ENCODE data around the gene TCF4. TPM values are rescaled to one million over a fixed set of nuclear protein-coding genes. Genes with fewer than 3 reads are reported as not detected.

The TCF4 gene
- total RNA-seq, 2 donors from 2014 or later, result 31.6 to 34.0 TPM

DNA sequence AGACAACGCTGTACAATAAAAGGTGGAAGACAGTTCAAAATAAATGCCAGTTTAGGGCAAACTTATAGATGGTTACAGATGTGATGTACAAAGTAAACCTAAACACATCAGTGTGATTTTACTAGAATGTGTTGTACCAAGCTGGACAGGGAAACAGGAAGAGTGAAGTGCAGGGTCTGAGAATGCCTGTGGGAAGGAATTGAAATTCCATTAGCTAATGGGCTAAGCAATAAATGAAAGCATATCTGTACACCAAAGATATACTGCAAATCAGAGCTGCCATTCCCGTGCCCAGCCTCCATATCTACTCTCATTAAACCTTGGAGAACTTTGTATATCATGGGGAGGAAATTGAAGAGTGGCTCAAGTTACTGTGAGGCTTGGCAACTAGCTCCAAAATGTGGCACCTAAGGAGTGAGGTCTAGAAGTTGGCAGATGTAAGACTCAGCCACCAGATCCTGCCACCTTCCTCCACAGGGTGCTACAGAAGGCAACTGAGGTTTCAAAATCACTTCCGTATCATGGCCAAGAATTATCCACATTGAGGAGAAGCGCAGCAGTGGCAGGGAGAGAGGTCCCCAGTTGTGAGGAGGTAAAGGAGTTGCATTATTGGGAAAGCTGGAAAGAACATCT lies 277.8 kb downstream of the TCF4 start:
- 82 to 90% methylated on average over 4 of the region's 4 CpGs for WGBS, 2 donors
- Histone ChIP-seq H3K4me1 (no peaks in the 10 kb centered on the region), H3K27ac (no peak overlapping the region), H3K36me3 (replicated peaks in 1 of 2; ENCODE audit: insufficient read depth in 1 of 2, low read depth in 2 of 2) (no peaks in the 10 kb centered on the region), H3K27me3 (no peaks in the 10 kb centered on the region), H3K4me3 (no peak overlapping the region), H3K9me3 (no peaks in the 10 kb centered on the region)
- intact Hi-C loops (cut with DNase I), result no loop called here
- TF ChIP-seq, protein P1, sequence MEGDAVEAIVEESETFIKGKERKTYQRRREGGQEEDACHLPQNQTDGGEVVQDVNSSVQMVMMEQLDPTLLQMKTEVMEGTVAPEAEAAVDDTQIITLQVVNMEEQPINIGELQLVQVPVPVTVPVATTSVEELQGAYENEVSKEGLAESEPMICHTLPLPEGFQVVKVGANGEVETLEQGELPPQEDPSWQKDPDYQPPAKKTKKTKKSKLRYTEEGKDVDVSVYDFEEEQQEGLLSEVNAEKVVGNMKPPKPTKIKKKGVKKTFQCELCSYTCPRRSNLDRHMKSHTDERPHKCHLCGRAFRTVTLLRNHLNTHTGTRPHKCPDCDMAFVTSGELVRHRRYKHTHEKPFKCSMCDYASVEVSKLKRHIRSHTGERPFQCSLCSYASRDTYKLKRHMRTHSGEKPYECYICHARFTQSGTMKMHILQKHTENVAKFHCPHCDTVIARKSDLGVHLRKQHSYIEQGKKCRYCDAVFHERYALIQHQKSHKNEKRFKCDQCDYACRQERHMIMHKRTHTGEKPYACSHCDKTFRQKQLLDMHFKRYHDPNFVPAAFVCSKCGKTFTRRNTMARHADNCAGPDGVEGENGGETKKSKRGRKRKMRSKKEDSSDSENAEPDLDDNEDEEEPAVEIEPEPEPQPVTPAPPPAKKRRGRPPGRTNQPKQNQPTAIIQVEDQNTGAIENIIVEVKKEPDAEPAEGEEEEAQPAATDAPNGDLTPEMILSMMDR (IDR thresholded peaks at IDR 0.05), result no peak
- TF ChIP-seq POLR2A (IDR thresholded peaks at IDR 0.05), result no peak
- DNase-seq (no peak), ATAC-seq (no peak)

DNA sequence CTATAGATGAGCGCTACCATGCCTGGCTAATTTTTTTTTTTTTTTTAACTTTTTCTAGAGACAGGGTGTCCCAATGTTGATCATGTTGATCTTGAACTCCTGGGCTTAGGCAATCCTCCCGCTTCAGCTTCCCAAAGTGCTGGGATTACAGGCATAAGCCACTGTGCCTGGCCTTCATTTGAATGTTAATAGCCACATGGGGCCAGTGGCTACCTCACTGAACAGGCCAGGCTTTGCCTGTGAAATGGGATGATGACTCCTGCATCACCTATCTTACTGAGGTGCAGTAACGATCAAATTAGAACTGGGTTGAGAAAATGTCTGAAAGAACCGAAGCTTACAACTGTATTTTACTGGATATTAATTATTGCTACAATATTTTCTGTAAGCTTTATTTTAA lies 278.7 kb downstream of the TCF4 start:
- Histone ChIP-seq H3K9me3 (no peaks in the 10 kb centered on the region), H3K27me3 (no peaks in the 10 kb centered on the region), H3K4me1 (no peaks in the 10 kb centered on the region), H3K4me3 (no peak overlapping the region), H3K36me3 (replicated peaks in 1 of 2; ENCODE audit: insufficient read depth in 1 of 2, low read depth in 2 of 2) (no peaks in the 10 kb centered on the region), H3K27ac (no peak overlapping the region)
- ATAC-seq (no peak), DNase-seq (no peak)
- intact Hi-C loops (cut with DNase I), result no loop called here
- 96 to 98% methylated on average over 4 of the region's 4 CpGs for WGBS, 2 donors
- no peak for TF ChIP-seq POLR2A (IDR thresholded peaks at IDR 0.05)
- TF ChIP-seq, protein P1 (IDR thresholded peaks at IDR 0.05), result no peak

DNA sequence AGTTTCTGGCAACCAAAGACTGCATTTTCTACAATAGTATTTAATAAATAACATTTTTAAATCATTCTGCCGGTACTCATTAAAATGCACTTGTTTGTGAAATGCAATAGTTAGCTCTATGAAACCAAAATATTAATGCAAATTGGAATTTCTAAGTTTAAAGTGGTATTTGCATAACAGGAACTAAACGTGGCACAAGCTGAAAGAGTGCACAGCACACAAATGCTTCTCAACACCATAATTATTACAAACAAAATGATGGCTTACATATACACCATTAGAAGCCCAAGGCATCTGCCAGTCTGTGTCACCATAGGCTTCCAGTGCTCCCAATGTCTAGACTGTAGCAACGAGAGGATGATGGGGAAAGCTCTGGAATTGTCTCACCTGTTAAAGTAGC lies 280.5 kb downstream of the TCF4 start:
- no peaks in the 10 kb centered on the region for H3K9me3 ChIP-seq
- TF ChIP-seq, protein P1 (IDR thresholded peaks at IDR 0.05), result no peak
- TF ChIP-seq POLR2A (IDR thresholded peaks at IDR 0.05), result no peak
- H3K27ac ChIP-seq, result no peak overlapping the region
- no peaks in the 10 kb centered on the region for H3K4me1 ChIP-seq
- no peak overlapping the region for H3K4me3 ChIP-seq
- no peaks in the 10 kb centered on the region for H3K27me3 ChIP-seq
- no peaks in the 10 kb centered on the region for H3K36me3 ChIP-seq (replicated peaks in 1 of 2; ENCODE audit: insufficient read depth in 1 of 2, low read depth in 2 of 2)
- 80 to 82% methylated on average over 3 of the region's 3 CpGs for WGBS, 2 donors
- DNase-seq (no peak), ATAC-seq (no peak)
- intact Hi-C loops (cut with DNase I), result no loop called here

DNA sequence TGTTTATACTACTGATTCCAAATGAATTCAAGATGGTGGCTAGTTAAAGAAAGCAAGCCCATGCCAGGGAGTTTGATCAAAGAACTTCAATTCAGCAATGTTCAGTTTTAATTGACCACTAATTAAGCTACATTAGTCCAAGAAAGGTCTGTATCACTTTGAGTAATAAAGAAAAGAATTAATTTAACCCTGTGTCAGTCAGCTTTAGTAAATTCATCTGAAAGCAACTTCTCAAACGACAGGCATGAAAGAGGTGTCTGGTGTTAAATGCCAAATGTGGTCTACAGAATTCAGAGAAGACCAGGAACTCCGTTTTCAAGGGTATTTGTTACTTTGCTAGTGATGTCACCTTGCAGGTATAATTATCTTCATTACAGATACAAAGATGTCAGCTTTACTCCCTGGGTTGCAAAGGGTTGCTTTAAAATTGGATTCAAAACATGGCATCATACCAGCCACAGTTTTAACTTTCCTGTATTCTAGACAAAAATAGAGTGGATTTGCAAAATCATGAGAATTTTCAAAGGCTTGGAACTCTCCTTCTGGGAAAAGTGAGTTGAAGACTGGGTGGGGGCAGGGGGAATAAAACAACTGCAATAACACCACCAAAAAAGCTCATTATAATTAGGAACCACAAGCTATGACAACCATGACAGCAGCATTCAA lies 281.5 kb downstream of the TCF4 start:
- DNase-seq (no peak), ATAC-seq (no peak)
- no peak overlapping the region for H3K4me3 ChIP-seq
- H3K9me3 ChIP-seq, result no peaks in the 10 kb centered on the region
- no peaks in the 10 kb centered on the region for H3K36me3 ChIP-seq (replicated peaks in 1 of 2; ENCODE audit: insufficient read depth in 1 of 2, low read depth in 2 of 2)
- intact Hi-C loops (cut with DNase I), result no loop called here
- H3K4me1 ChIP-seq, result no peaks in the 10 kb centered on the region
- no peak for TF ChIP-seq POLR2A (IDR thresholded peaks at IDR 0.05)
- TF ChIP-seq, protein P1 (IDR thresholded peaks at IDR 0.05), result no peak
- WGBS, 2 donors, result 66 to 69% methylated on average over 2 of the region's 2 CpGs
- H3K27me3 ChIP-seq, result no peaks in the 10 kb centered on the region
- no peak overlapping the region for H3K27ac ChIP-seq
